Measurements from ENCODE around the gene PPP6R1.

Gene PPP6R1, protein sequence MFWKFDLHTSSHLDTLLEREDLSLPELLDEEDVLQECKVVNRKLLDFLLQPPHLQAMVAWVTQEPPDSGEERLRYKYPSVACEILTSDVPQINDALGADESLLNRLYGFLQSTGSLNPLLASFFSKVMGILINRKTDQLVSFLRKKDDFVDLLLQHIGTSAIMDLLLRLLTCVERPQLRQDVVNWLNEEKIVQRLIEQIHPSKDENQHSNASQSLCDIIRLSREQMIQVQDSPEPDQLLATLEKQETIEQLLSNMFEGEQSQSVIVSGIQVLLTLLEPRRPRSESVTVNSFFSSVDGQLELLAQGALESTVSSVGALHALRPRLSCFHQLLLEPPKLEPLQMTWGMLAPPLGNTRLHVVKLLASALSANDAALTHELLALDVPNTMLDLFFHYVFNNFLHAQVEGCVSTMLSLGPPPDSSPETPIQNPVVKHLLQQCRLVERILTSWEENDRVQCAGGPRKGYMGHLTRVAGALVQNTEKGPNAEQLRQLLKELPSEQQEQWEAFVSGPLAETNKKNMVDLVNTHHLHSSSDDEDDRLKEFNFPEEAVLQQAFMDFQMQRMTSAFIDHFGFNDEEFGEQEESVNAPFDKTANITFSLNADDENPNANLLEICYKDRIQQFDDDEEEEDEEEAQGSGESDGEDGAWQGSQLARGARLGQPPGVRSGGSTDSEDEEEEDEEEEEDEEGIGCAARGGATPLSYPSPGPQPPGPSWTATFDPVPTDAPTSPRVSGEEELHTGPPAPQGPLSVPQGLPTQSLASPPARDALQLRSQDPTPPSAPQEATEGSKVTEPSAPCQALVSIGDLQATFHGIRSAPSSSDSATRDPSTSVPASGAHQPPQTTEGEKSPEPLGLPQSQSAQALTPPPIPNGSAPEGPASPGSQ

DNA sequence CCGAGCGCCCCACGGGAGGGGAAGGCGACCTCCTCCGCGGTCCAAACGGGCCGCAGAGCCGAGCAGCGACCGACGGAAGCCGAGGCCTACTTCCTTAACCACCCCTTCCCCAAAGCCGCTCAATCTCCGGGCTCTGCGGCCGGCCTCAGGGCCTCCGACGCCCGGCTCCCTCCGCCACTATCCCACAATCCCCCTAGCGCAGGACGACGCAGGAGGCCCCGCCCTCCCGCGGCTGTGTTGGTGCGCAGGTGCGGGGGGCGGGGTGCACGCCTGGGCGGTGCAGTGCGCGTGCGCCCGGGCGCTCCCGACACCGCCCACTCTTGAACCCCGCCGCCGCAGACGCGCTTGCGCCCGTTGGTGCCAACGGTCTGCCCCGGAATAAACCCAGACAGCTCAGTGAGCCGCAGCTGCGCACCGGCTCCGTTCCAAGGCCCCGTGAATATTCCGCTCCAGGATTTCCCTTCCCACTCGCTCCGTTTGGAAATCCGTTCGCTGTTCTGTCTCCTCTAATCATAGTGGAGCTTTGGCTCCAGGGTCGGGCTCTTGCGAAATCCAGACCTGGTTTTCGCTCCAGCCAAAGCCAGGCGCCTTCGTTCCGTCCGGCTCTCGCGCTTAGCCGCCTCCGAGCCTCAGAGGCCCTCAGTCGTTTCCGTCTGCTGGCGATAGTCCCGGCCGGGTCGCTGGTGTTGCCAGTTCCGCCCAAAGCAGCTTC lies at the start of gene PPP6R1:
Gene PPP6R1, minus strand, starts transcription at position 190 of the 712 bp plus-strand sequence. CDS start 11,914 bp downstream, outside the sequence.
- peak within 1 kb of the TSS; percentile 85 for H3K4me3 ChIP-seq (ENCODE audit: low read depth, low read length)

DNA sequence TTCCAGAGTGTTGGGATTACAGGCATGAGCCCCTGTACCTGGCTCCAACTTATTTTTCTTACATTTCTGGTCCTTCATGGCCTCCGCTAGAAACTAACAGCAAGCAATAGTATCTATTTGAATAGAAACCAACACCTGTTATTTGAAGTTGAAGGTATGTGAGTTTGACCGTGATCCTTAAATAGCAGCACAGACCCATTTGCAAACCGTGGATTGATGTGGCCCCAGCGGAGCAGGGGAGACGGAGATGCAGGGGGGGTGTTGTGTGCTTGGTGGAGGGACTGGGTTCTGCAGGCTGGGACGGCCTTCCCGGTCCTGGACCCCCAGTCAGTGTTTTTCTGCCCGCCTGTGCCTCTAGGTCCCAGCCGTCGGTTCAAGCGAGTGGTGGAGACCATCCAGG lies 49.5 kb upstream of the PPP6R1 start:
- H3K4me3 ChIP-seq (ENCODE audit: low read depth, low read length): no peak overlapping the region

DNA sequence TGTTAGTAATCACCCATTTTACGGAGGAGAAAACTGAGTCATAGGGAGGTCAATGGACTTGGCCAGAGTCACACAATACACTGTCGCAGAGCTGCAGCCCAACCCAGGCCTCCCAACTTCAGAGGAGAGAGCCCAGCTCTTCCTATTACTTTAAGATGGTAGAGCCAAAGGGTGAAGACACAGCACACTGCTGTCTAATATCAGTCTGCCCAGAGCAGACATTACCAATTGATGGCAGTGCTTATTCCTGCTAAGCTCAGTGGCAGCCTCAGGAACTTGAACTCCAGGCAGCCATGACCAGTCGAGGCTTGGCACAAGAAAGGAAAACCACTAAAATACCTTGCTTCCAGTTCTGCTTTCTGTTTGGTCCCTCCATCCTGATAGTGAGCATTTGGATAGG lies 47.9 kb upstream of the PPP6R1 start:
- H3K4me3 ChIP-seq (ENCODE audit: low read depth, low read length): no peak overlapping the region

DNA sequence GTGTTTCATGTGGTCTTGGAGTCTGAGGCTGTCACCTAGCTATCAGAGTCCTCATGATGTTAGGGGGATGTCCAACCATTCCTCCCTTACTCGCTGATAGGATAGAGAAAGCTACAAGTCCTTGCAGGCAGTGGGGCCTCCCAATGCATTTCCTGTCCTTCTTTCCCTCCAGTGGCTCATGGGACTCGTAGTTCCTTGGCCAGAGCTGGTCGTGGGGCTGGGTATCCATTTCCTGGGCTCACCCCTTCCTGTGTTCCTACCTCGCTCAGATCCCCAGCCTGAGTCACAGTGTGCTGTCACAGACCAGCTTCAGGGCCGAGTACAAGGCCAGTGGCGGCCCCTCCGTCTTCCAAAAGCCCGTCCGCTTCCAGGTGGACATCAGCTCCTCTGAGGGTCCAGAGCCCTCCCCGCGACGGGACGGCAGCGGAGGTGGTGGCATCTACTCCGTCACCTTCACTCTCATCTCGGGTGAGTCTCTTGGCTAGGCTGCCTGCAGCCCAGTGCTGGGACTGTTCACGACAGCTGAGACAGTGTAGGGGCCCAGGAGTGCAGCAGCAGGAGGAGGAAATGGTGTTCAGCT lies 47.3 kb upstream of the PPP6R1 start:
- no peak overlapping the region for H3K4me3 ChIP-seq (ENCODE audit: low read depth, low read length)

DNA sequence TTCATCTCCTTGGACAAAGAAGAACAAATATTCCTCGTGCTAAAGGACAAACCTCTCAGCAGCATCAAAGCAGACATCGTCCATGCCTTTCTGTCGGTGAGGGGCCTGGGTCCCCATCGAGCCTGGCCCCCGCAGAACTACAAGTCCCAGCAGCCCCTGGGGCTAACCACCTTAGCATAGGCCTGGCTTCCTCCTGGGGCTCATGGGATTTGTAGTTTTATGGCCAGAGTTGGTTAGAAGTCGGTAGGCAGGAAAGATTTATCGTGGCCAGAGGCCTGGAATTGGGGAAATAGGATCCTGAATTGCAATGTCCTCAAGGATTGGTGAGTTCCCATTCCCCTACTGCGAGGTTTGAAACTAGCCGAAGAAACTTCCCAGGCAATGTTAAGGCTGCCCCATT lies 46.7 kb upstream of the PPP6R1 start:
- no peak overlapping the region for H3K4me3 ChIP-seq (ENCODE audit: low read depth, low read length)

DNA sequence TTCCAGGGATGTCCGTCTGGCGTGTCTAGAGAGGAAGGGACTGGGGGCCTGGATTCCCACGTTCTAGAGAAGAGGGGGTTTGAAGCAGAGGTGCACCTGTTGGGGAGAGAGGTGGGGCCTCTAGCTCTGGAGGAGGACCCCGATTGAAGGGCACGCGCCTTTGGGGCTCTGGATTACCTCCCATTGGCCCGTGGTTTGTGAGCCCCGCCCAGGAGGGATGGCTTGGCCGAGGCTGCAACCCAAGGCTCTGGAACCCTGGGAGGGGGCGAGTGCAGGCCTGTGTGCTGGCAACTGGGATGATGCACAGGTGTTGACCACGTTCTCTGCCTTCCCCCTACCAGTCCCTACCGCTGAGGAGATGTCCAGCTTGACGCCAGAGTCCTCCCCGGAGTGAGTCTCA lies 46.2 kb upstream of the PPP6R1 start:
- H3K4me3 ChIP-seq (ENCODE audit: low read depth, low read length): no peak overlapping the region

DNA sequence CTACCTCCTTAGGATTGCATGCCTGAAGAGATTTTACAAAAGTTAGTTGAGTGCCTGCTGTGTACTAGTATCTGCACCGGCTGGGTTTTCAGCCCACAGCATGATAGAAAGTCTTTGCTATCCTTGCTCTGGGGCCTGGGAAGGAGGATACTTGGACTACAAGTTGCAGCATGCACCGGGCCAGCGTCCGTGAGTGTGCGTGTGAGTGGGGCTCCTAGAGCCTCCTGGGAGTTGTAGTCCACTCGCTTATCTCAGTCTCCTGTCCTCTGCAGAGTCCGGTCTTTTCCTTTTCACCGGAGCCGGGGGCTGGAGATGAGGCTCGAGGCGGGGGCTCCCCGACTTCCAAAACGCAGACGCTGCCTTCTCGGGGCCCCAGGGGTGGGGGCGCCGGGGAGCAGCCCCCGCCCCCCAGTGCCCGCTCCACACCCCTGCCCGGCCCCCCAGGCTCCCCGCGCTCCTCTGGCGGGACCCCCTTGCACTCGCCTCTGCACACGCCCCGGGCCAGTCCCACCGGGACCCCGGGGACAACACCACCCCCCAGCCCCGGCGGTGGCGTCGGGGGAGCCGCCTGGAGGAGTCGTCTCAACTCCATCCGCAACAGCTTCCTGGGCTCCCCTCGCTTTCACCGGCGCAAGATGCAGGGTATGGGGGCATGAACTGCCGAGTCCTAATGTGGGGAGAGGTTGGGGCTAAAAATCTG lies 45.6 kb upstream of the PPP6R1 start:
- H3K4me3 ChIP-seq (ENCODE audit: low read depth, low read length): no peak overlapping the region

DNA sequence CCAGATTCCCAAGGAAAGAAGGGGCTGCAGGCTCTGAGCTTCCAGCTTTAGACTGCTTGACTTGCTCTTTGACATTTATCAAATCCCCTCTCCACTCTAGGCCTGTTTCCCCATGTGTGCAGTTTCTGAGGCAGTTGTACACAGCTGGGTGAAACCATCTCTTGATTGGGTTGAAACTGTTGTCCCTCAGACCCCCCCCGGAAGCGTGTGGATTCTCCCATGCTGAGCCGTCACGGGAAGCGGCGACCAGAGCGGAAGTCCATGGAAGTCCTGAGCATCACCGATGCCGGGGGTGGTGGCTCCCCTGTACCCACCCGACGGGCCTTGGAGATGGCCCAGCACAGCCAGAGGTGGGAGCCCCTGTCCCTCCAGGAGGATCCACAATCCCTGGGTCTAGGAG lies 44.7 kb upstream of the PPP6R1 start:
- no peak overlapping the region for H3K4me3 ChIP-seq (ENCODE audit: low read depth, low read length)

DNA sequence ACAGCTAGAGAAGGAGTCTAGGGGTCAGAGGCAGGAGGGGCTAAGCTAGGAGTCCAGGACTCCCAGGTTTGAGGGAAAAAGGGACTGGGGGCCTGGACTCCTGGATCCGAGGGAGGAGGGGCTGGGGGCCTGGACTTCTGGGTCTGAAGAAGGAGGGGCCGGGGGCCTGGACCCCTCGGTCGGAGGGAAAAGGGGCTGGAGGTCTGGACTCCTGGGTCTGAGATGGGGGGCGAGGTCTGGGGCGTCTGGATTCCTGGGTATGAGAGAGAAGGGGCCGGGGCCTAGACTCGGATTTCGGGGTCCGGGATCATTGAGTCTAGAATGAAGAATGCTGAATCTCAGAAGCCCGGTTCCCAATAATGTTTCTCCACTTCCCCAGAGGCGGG lies 43.5 kb upstream of the PPP6R1 start:
- no peak overlapping the region for H3K4me3 ChIP-seq (ENCODE audit: low read depth, low read length)

DNA sequence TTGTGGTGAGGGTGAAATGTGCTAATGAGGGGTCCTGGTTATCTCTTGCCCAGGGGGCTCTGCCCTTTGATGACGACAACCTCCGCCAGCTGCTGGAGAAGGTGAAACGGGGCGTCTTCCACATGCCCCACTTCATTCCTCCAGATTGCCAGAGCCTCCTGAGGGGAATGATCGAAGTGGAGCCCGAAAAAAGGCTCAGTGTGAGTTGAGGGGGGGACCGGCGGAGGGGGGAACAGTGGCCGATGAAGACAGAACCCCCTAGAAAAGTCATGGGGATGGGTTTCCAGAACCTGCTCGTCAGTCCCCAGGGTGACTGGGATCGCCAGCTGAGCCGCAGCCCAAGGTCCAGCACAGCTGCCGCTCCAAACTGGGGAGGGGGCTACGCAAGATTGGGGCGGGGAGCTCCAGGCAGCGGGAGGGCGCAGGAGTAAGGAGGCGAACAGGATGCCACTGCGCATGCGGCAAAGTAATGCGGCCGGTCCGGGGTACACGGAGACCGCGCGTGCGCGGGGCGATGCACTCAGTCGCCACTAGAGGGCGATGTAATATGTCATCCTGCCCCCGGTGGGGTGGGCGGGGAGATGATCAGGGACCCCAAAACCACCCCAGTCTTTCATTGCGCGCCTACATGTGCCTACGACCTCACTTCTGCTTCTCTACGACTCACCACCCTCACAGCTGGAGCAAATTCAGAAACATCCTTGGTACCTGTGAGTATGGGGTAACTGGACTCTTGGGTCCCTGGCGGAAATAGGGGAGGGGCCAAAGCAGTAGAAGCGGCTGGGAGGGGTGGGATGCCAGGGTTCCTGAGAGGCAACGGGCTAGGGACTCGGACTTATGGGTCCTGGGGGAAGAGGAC lies 42.9 kb upstream of the PPP6R1 start:
- H3K4me3 ChIP-seq (ENCODE audit: low read depth, low read length): no peak overlapping the region

DNA sequence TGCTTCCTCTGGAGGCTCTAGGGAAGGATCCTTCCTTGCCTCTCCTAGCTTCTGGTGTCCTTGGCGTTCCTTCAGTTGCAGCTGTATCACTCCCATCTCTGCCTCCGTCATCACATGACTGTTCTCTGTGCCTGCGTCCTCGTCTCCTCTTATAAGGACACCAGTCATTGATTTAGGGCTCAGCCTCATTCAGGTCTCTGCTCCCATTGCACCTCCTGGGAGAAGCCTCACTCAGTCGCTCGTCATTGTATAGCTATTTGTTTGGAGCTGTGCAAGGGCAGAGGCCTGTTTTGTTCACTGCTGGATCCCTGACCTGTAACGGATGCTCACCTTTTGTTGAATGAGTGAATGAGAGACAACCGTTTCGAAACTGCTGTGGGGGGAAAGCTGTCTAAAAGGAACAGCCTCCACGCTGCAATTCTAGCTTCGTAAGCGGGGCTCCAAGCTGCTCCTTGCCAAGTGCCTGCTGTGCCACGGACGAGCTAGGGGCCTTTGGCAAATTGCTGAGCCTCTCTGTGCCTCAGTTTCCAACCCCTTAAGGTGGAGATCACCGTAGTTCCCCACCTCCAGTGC lies 42.2 kb upstream of the PPP6R1 start:
- H3K4me3 ChIP-seq (ENCODE audit: low read depth, low read length): no peak overlapping the region

DNA sequence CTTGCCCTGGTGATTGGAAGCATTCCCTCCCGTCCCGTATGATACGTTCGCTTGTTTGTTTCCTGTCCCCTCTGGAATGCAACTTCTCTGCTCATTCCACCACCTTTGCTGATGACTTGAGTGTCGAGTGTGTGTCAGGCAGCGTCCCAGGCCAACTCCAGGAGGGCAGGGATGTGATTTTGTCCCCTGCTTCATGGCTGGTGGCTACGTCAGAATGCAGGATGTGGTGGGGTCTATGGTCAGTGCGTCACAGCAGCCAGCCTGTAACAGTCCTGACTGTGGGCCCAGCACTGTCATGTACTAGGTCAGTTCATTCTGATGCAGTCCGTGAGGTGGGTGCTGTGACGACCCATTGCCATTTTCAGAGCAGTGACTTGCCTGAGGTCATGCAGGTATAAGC lies 41.2 kb upstream of the PPP6R1 start:
- H3K4me3 ChIP-seq (ENCODE audit: low read depth, low read length): no peak overlapping the region

DNA sequence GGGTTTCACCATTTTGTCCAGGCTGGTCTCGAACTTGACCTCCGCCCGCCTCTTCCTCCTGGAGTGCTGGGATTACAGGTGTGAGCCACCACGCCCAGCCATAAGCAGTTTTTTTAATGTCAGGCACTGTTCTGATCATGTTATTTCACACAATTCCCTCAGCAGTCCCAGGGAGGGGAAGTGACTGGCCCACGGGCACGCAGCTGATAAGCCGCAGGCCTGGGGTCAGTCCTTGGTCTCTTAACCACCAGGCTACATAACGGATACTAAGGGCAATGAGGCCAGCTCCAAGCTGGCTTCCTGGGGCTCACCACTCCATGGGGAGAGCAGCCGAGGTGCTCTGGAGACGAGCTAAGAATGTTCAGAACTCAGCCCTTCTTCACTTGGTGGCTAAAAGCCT lies 38.5 kb upstream of the PPP6R1 start:
- H3K4me3 ChIP-seq (ENCODE audit: low read depth, low read length): no peak overlapping the region

DNA sequence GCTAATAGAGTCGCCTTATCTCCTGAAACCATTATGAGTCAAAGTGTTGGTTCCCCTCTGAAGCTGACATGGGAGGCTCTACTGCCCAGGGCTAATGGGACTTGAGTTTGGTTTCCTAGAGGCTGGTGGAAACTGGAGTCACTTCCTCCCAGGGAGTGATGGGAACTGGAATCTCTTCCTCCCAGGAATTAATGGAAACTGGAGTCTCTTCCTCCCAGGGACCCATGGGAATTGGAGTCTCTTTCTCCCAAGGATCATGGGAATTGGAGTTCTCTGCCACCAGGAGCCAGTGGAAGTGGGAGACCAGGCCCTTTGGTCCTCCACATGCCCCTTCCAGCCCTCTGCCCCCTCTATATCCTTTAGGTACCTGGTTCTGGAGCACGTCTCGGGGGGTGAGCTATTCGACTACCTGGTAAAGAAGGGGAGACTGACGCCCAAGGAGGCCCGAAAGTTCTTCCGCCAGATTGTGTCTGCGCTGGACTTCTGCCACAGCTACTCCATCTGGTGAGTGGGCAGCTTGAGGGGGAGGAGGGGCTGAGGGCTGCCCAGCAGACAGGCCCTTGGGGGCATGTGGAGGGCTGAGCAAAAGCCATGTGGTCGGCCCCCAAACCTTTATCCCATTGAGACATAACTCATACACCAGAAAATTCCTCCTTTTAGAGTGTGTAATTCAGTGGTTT lies 30.4 kb upstream of the PPP6R1 start:
- H3K4me3 ChIP-seq (ENCODE audit: low read depth, low read length): no peak overlapping the region

DNA sequence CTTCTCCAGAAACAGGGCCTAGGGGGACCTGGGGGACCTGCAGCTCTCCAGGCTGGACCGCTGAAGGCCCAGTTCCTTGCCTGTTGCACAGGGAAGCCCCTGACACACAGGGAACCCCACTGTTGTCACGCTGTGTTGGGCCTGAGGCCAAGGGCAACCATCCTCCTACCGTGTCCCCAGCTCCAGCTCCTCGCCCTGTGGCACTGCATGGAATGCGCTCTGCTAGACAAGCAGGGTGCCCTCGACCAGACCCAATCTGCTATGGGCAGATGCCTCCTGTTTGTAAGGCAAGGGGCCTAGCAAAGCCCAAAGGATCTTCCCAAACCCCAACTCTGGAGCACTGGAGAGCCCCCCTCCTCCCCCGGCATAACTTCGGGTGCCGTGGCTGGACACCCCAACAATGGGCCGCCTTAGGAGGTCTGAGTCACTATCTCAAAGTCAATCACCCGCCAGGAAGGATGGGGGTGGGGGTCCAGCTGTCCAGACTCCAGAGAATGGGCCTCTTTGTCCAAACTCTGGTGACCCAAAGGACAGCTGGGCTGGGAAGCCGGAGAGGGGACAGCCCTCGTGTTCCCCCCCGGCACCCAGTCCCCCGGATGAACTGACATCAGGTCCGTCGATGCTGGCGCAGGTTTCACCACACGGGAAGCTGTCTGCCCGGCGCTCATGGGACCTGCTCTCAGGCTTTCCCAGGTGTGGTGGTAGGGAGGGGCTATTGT lies 28.7 kb upstream of the PPP6R1 start:
- no peak overlapping the region for H3K4me3 ChIP-seq (ENCODE audit: low read depth, low read length)

DNA sequence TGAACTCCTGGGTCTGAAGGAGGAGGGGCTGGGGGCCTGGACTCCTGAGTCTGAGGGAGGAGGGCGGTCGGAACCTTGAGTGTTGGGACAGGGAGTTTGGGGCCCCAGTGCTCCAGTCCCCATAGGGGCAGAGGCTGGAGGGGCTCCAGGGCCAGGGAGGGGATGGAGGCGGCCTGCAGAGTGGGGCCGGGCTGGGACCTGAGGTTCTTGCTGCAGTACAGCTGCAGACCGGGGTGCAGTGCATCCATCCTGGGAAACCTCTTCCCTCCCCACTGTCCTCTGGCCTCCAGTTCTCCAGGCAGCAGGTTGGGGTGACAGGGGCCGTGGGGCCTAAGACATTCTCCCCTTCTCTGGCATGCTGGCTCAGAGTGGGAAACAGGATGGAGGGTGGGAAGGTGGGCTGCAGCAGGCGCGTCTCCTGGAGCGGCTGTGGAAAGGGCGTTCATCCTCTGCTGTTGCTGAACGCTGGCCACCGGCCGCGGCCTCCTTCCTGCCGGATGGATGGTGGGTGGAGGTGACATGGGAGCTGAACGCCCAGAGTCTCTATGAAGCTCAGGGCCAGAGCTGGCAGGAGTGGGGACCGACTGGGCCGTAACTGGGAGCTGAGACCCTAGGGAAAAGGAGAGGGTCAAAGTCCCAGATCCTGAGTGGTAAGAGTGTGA lies 26.5 kb upstream of the PPP6R1 start:
- H3K4me3 ChIP-seq (ENCODE audit: low read depth, low read length): no peak overlapping the region

DNA sequence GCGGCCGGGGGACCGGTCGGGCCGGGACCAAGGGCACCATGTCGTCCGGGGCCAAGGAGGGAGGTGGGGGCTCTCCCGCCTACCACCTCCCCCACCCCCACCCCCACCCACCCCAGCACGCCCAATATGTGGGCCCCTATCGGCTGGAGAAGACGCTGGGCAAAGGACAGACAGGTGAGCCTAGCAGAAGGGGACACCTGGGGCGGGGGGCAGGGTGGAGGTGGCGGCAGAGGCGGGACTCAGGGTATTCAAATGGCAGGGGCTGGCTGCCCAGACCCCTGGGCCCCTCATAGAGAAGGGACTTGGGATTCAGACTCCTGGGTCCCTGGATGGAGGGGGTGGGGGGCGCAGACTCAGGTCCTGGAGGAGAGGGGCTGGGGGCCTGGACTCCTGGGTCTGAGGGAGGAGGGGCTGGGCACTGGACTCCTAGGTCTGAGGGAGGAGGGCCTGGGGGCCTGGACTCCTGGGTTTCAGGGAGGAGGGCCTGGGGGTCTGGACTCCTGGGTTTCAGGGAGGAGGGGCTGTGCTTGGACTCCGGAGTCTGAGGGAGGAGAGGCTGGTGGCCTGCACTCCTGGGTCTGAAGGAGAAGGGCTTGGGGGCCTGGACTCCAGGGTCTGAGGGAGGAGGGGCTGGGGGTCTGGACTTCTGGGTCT lies 25.7 kb upstream of the PPP6R1 start:
- peak overlapping the region; percentile 17 for H3K4me3 ChIP-seq (ENCODE audit: low read depth, low read length)

All from iPS-11a (cell line).